ENCODE measurements around the gene EDARADD. TPM values are rescaled to one million over a fixed set of nuclear protein-coding genes. Genes with fewer than 3 reads are reported as not detected.
"Not testable (repeated sequence)": the region's sequence is repeated elsewhere in the genome, so short reads cannot be mapped to it uniquely, and the experiment has no call there.

EDARADD gene
- total RNA-seq, 4 donors from 2014 or later: 0.42 to 1.2 (median 0.82) TPM

GRCh38 chr1:236457775-236458174 is 63.7 kb downstream of the EDARADD start:
- no peak for TF ChIP-seq EP300 (IDR thresholded peaks at IDR 0.05)
- TF ChIP-seq POLR2A (IDR thresholded peaks at IDR 0.05): no peak
- no peak for TF ChIP-seq CTCF (IDR thresholded peaks at IDR 0.05)
- Histone ChIP-seq H3K36me3 (no peaks in the 10 kb centered on the region), H3K27ac (no peak overlapping the region), H3K27me3 (no peaks in the 10 kb centered on the region), H3K4me3 (no peak overlapping the region), H3K4me1 (no peaks in the 10 kb centered on the region), H3K9me3 (no peaks in the 10 kb centered on the region)
- WGBS, 2 donors: 70 to 90% methylated on average over 2 of the region's 2 CpGs
- no peak for DNase-seq (ENCODE audit: low spot score in 2 of 2)

- H3K27me3 ChIP-seq: no peaks in the 10 kb centered on the region
- no peak overlapping the region for H3K4me3 ChIP-seq
- 81 to 83% methylated on average over 4 of the region's 4 CpGs for WGBS, 2 donors
- TF ChIP-seq POLR2A (IDR thresholded peaks at IDR 0.05) (no peak), CTCF (IDR thresholded peaks at IDR 0.05) (no peak), EP300 (IDR thresholded peaks at IDR 0.05) (no peak)
- no peaks in the 10 kb centered on the region for H3K9me3 ChIP-seq
- no peak for DNase-seq (ENCODE audit: low spot score in 2 of 2)
- no peak overlapping the region for H3K27ac ChIP-seq
- H3K4me1 ChIP-seq: no peaks in the 10 kb centered on the region
- no peaks in the 10 kb centered on the region for H3K36me3 ChIP-seq
These were observed 64.9 kb downstream of the EDARADD start for GRCh38 chr1:236458996-236459395.

- Histone ChIP-seq H3K4me3 (no peak overlapping the region), H3K27ac (no peak overlapping the region), H3K4me1 (no peaks in the 10 kb centered on the region), H3K9me3 (no peaks in the 10 kb centered on the region), H3K36me3 (no peaks in the 10 kb centered on the region), H3K27me3 (no peaks in the 10 kb centered on the region)
- DNase-seq (ENCODE audit: low spot score in 2 of 2): no peak
- no peak for TF ChIP-seq EP300 (IDR thresholded peaks at IDR 0.05)
- TF ChIP-seq POLR2A (IDR thresholded peaks at IDR 0.05): no peak
- TF ChIP-seq CTCF (IDR thresholded peaks at IDR 0.05): no peak
- WGBS, 2 donors: 97% methylated on average over 3 of the region's 3 CpGs
These were observed 66.0 kb downstream of the EDARADD start for GRCh38 chr1:236460103-236460502.

GRCh38 chr1:236464197-236464596 is 70.1 kb downstream of the EDARADD start:
- DNase-seq (ENCODE audit: low spot score in 2 of 2); H3K4me3 ChIP-seq; H3K27ac ChIP-seq; H3K9me3 ChIP-seq; H3K4me1 ChIP-seq; H3K27me3 ChIP-seq; H3K36me3 ChIP-seq: not testable (repeated sequence)
- 96 to 99% methylated on average over 9 of the region's 9 CpGs for WGBS, 2 donors

- H3K36me3 ChIP-seq: no peaks in the 10 kb centered on the region
- no peaks in the 10 kb centered on the region for H3K27me3 ChIP-seq
- H3K4me3 ChIP-seq: no peak overlapping the region
- H3K9me3 ChIP-seq: no peaks in the 10 kb centered on the region
- H3K27ac ChIP-seq: no peak overlapping the region
- DNase-seq (ENCODE audit: low spot score in 2 of 2): no peak
- WGBS, 2 donors: 76 to 86% methylated on average over 9 of the region's 9 CpGs
- TF ChIP-seq CTCF (IDR thresholded peaks at IDR 0.05): no peak
- TF ChIP-seq POLR2A (IDR thresholded peaks at IDR 0.05): no peak
- TF ChIP-seq EP300 (IDR thresholded peaks at IDR 0.05): no peak
- H3K4me1 ChIP-seq: no peaks in the 10 kb centered on the region
These were observed 71.3 kb downstream of the EDARADD start for GRCh38 chr1:236465231-236465958.

GRCh38 chr1:236465959-236466303 is 71.8 kb downstream of the EDARADD start:
- 83 to 85% methylated on average over 5 of the region's 5 CpGs for WGBS, 2 donors
- Histone ChIP-seq H3K27me3 (no peaks in the 10 kb centered on the region), H3K27ac (no peak overlapping the region), H3K9me3 (no peaks in the 10 kb centered on the region), H3K36me3 (no peaks in the 10 kb centered on the region), H3K4me3 (no peak overlapping the region), H3K4me1 (no peaks in the 10 kb centered on the region)
- no peak for DNase-seq (ENCODE audit: low spot score in 2 of 2)
- no peak for TF ChIP-seq EP300 (IDR thresholded peaks at IDR 0.05)
- no peak for TF ChIP-seq POLR2A (IDR thresholded peaks at IDR 0.05)
- no peak for TF ChIP-seq CTCF (IDR thresholded peaks at IDR 0.05)
